Chondrocyte (in vitro differentiated cells): ENCODE results near the gene ADGRB3. TPM values are rescaled to one million over a fixed set of nuclear protein-coding genes. Genes with fewer than 3 reads are reported as not detected.
"Not testable (repeated sequence)": the region's sequence is repeated elsewhere in the genome, so short reads cannot be mapped to it uniquely, and the experiment has no call there.

Source experiments
- DNase-seq: peaks from one replicate; pipeline ENCODE4 v3.0.0; 2021; ENCODE audit warnings: mixed read lengths, low spot score
- H3K27ac Mint-ChIP-seq: one replicate; pipeline ENCODE4 v1.8.0; 2021; ENCODE audit warnings: mild to moderate bottlenecking, moderate library complexity, mixed read lengths; ENCODE audit not compliant: unreplicated experiment
- H3K27me3 Mint-ChIP-seq: 2 replicates; pipeline ENCODE4 v1.8.0; 2021; ENCODE audit warnings: low read depth, mixed read lengths
- H3K36me3 Mint-ChIP-seq: 2 replicates; pipeline ENCODE4 v1.8.0; 2021; ENCODE audit warnings: low read depth, mixed read lengths
- H3K4me1 Mint-ChIP-seq: 2 replicates; pipeline ENCODE4 v1.8.0; 2021; ENCODE audit warnings: low read depth, mild to moderate bottlenecking, mixed read lengths
- H3K4me3 Mint-ChIP-seq: one replicate; pipeline ENCODE4 v1.8.0; 2021; ENCODE audit warnings: mild to moderate bottlenecking, moderate library complexity, mixed read lengths; ENCODE audit not compliant: unreplicated experiment
- H3K9me3 Mint-ChIP-seq: 2 replicates; pipeline ENCODE4 v1.8.0; 2021; ENCODE audit warnings: low read depth, mixed read lengths
- total RNA-seq: library from RNA; stranded (reverse); gene quantifications from 3 replicates; pipeline ENCODE4 v1.2.1, GENCODE V29; 2021
- TF ChIP-seq, protein P1 (sequence below): fragments of 200-600 bp; sonication (generic); IDR thresholded peaks from 2 replicates; pipeline ENCODE4 v1.5.0; 2021; ENCODE audit warnings: antibody characterized with exemption, mild to moderate bottlenecking, moderate library complexity

The ADGRB3 gene
- total RNA-seq, 1 donor from 2014 or later, result not detected

DNA sequence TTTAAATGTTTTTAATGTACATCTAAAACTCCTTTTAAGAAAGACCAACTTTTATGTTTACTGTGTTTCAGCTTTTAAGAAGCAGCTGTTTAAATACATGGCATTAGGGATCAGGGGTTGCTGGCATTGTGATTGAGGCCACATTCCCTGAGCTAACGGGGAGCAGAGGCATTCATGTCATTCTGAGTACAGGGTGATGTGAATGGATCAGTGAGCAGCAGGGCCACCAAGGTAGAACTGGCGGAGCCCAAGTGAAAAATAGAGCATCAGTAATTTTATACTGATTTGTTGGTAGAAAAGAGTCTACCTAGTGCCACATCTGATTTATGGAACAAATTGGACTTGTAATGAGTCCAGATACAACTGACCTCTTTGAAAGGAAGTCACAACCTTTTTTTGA is 467.3 kb downstream of the ADGRB3 start:
- H3K4me3 Mint-ChIP-seq, result no peak overlapping the region
- no peak for DNase-seq
- TF ChIP-seq, protein P1, sequence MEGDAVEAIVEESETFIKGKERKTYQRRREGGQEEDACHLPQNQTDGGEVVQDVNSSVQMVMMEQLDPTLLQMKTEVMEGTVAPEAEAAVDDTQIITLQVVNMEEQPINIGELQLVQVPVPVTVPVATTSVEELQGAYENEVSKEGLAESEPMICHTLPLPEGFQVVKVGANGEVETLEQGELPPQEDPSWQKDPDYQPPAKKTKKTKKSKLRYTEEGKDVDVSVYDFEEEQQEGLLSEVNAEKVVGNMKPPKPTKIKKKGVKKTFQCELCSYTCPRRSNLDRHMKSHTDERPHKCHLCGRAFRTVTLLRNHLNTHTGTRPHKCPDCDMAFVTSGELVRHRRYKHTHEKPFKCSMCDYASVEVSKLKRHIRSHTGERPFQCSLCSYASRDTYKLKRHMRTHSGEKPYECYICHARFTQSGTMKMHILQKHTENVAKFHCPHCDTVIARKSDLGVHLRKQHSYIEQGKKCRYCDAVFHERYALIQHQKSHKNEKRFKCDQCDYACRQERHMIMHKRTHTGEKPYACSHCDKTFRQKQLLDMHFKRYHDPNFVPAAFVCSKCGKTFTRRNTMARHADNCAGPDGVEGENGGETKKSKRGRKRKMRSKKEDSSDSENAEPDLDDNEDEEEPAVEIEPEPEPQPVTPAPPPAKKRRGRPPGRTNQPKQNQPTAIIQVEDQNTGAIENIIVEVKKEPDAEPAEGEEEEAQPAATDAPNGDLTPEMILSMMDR, result no peak
- H3K36me3 Mint-ChIP-seq, result no peaks in the 10 kb centered on the region
- no peak overlapping the region for H3K27ac Mint-ChIP-seq
- no peaks in the 10 kb centered on the region for H3K27me3 Mint-ChIP-seq
- peaks cover 5% of the 10 kb centered on the region for H3K4me1 Mint-ChIP-seq
- no peaks in the 10 kb centered on the region for H3K9me3 Mint-ChIP-seq

DNA sequence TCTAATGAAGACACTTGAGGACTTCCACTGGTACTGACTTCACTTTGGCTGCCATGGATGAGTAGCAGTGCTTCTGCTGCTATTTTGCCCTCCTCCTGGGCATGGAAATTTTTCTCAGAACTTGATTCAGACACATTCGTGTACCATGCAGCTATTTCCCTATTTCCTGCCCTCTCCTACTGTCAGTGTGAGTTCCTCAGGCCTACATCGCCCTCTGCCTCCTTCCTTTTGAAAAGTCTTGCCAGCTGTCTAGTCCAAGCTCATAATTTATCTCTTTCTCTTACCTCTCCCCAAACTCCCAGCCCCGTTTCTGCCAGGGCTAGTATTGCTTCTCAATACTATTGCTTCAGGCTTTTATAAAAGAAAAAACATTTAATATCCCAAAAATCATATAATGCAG is 470.2 kb downstream of the ADGRB3 start:
- TF ChIP-seq, protein P1, result peak; percentile 33
- Mint-ChIP-seq H3K9me3 (no peaks in the 10 kb centered on the region), H3K27me3 (no peaks in the 10 kb centered on the region), H3K36me3 (no peaks in the 10 kb centered on the region), H3K4me3 (no peak overlapping the region), H3K4me1 (no peaks in the 10 kb centered on the region), H3K27ac (no peak overlapping the region)
- DNase-seq, result no peak

DNA sequence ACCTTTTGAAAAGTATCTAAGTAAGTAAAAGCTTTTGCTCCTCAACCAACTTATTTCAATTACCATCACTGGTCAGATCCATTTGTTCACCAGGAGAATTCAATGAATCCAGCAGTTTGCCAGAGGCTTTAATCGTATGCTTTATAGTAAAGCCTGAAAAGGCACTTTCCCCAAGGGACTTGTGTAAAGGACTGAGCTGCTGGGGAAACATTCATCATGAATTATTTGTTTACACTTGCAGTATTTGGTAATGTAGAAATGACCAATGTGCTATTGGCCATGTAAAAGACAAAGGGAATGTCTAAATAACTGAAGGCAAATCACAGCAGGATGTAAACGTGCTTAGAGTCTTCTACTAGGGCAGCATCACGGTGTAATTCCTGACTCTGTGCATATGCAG is 471.4 kb downstream of the ADGRB3 start:
- DNase-seq, result no peak
- TF ChIP-seq, protein P1, result no peak
- no peaks in the 10 kb centered on the region for H3K9me3 Mint-ChIP-seq
- no peaks in the 10 kb centered on the region for H3K27me3 Mint-ChIP-seq
- no peak overlapping the region for H3K4me3 Mint-ChIP-seq
- H3K36me3 Mint-ChIP-seq, result no peaks in the 10 kb centered on the region
- H3K4me1 Mint-ChIP-seq, result no peaks in the 10 kb centered on the region
- no peak overlapping the region for H3K27ac Mint-ChIP-seq

DNA sequence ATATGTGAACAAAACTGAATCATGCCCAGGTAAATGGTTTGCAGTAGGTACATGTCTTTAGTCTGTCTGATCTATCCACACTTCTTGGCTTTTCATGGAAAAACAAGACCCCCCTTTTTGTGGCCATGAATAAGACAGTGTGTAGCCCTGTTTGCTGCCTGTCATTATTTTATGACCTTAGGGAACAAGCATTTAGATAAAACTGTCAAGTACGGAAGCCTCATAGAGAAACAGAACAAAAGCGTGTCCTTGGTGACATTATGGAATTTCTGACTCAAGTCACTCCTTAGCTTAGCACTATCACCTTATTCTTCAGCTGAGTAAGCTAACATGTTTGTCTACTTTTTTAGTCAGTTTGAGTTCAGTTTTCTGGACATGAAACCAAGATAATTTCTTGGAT is 476.2 kb downstream of the ADGRB3 start:
- Mint-ChIP-seq H3K4me3 (no peak overlapping the region), H3K36me3 (no peaks in the 10 kb centered on the region), H3K27ac (no peak overlapping the region), H3K4me1 (no peaks in the 10 kb centered on the region), H3K9me3 (peaks cover 3% of the 10 kb centered on the region), H3K27me3 (no peaks in the 10 kb centered on the region)
- TF ChIP-seq, protein P1, result no peak
- no peak for DNase-seq

DNA sequence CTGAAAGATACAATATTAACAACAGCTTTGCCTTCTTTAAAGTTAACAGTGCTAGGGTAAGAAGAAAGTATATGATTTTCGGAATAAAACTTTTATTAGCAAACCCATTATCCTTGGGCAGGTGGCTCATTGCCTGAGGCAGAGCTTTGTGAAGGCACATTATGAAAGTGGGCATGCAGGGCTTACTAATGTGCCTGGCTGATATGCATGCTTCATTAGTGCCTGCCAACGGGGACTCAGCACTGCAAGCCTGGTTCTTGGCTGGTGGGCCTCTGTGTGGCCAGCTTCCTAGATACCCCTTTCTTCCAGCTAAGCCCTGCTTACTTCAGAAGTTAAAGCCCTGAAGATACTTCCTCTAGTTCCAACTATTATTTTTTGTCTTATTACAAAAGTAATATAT is 481.6 kb downstream of the ADGRB3 start:
- H3K9me3 Mint-ChIP-seq, result peaks cover 3% of the 10 kb centered on the region
- H3K27me3 Mint-ChIP-seq, result peaks cover 5% of the 10 kb centered on the region
- DNase-seq, result no peak
- H3K36me3 Mint-ChIP-seq, result no peaks in the 10 kb centered on the region
- TF ChIP-seq, protein P1, result no peak
- H3K4me3 Mint-ChIP-seq, result no peak overlapping the region
- H3K4me1 Mint-ChIP-seq, result no peaks in the 10 kb centered on the region
- H3K27ac Mint-ChIP-seq, result no peak overlapping the region

DNA sequence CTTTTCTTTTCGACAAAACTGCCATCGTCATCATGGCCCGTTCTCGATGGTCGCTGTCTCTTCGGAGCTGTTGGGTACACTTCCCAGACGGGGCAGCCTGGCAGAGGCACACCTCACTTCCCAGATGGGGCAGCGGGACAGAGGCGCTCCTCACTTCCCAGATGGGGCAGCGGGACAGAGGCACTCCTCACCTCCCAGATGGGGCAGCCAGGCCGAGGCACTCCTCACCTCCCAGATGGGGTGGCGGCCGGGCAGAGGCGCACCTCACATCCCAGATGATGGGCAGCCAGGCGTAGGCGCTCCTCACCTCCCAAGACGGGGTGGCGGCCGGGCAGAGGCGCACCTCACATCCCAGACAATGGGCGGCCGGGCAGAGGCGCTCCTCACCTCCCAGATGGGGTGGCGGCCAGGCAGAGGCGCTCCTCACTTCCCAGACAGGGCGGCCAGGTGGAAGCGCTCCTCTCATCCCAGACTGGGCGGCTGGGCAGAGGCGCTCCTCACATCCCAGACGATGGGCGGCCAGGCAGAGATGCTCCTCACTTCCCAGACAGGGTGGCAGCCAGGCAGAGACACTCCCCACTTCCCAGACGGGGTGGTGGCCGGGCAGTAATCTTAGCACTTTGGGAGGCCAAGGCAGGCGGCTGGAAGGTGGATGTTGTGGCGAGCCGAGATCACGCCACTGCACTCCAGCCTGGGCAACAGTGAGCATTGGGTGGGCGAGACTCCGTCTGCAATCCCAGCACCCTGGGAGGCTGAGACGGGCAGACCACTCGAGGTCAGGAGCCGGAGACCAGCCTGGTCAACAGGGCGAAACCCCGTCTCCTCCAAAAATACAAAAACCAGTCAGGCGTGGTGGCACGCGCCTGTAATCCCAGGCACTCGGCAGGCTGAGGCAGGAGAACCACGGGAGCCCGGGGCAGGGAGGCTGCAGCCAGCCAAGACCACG is 486.7 kb downstream of the ADGRB3 start:
- H3K36me3 Mint-ChIP-seq, H3K4me1 Mint-ChIP-seq, H3K27ac Mint-ChIP-seq, H3K4me3 Mint-ChIP-seq, H3K9me3 Mint-ChIP-seq, H3K27me3 Mint-ChIP-seq, DNase-seq: not testable (repeated sequence)
